Fibroblast of the aortic adventitia (primary cell): ENCODE measurements around the gene MGARP. TPM values are rescaled to one million over a fixed set of nuclear protein-coding genes. Genes with fewer than 3 reads are reported as not detected.

Experiments used
- DNase-seq: peaks from one replicate; pipeline ENCODE4 v3.0.0-alpha.2; 2010; ENCODE audit warnings: low read depth
- H3K4me3 ChIP-seq: 2 replicates; pipeline ENCODE4 v1.5.1; 2011; ENCODE audit warnings: low read depth, mild to moderate bottlenecking, control low read depth, low read length, moderate library complexity
- total RNA-seq: library from RNA; depleted of rRNA; stranded (reverse); fragments of >200 nt; gene quantifications from 2 replicates; pipeline ENCODE4 v1.2.3, GENCODE V29; 2012; ENCODE audit warnings: low replicate concordance
- TF ChIP-seq, protein P1 (sequence below): IDR thresholded peaks from 2 replicates; pipeline ENCODE4 v1.5.1; 2011; ENCODE audit warnings: mild to moderate bottlenecking, low read length, control low read depth, inconsistent platforms; ENCODE audit not compliant: insufficient read depth

MGARP gene
- total RNA-seq, 1 donor: 17.1 TPM

DNA sequence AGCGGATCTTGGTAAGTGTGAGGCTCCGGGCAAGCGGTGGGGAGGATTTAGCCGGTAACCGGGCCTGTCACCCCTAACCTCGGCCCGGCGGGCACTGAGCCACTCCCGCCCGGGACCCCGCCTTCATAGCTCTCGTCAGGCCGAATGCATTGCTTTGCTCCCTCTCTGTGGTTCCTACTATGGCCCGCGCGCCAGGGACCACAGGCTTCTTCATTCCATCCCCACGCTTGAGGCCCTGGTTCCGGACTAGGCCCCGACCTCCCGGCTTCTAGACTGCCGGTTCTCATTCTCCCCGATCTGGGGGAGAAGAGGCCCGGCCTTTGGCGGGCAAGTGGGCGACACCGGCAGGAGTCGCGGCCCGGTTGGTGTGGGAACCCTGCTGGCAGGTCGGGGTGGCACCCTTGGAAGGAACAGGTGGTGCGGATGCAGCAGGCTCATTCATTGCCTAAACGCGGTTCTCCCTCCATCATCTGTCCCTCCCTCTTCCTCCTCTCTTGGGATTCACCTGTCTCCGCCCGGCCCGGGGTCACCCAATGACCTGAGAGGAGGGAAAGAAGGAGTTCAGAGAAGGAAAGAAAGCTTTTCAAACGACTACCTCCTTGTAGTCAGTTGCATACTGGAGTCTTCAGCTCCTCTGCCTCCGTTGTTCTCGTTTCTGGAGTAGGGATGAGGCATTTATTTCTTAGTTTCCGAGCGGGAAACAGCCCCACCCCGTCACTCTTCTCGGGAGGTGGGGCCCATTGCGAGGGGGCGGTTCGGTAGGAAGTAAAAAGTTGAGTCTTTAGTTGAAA is 22.0 kb upstream of the MGARP start, which contains the start of gene NDUFC1:
Gene NDUFC1, minus strand, starts transcription at position 657 of the 791 bp plus-strand sequence. CDS start 6,679 bp downstream, outside the sequence.
- peak; percentile 45 for DNase-seq
- peak within 1 kb of the TSS; percentile 93 for H3K4me3 ChIP-seq
- TF ChIP-seq, protein P1, sequence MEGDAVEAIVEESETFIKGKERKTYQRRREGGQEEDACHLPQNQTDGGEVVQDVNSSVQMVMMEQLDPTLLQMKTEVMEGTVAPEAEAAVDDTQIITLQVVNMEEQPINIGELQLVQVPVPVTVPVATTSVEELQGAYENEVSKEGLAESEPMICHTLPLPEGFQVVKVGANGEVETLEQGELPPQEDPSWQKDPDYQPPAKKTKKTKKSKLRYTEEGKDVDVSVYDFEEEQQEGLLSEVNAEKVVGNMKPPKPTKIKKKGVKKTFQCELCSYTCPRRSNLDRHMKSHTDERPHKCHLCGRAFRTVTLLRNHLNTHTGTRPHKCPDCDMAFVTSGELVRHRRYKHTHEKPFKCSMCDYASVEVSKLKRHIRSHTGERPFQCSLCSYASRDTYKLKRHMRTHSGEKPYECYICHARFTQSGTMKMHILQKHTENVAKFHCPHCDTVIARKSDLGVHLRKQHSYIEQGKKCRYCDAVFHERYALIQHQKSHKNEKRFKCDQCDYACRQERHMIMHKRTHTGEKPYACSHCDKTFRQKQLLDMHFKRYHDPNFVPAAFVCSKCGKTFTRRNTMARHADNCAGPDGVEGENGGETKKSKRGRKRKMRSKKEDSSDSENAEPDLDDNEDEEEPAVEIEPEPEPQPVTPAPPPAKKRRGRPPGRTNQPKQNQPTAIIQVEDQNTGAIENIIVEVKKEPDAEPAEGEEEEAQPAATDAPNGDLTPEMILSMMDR: peak; percentile 34

DNA sequence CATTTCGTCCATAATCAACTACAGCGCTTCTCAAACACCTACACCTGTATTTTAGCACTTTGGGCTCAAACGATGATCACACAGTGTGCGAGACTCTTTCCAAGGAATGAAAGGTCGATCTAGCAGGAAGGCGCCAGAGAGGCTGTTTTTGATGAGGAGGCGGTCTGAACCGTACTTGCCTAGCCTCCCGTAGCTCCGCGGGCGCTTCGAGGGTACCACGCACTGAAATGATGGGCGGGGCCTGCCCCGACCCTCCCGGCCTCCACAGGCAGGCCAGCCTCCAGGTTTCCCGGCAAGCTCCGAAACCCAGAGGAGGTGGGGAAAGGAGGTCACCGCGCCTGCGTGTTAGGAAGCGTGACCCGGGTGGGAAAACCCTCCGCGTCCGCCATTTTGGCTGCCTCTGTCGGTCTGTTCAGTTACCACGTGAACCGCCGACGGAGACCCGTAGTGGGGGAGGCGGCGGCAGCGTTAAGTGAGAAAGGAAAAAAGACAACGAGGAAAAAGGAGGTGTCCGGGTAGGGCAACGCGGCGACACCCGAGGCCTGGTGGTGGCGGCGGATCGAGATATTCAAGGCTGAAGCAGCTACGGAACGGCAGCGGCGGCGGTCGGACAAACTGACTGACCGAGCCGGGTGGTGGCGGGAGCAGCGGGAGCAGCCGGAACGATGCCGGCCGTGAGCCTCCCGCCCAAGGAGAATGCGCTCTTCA is 21.2 kb upstream of the MGARP start, which contains the start of gene NAA15:
Gene NAA15, plus strand, starts transcription at position 393 of the 708 bp plus-strand sequence. Its CDS starts 273 bp downstream, at position 666.
- DNase-seq: peak; percentile 96
- TF ChIP-seq, protein P1: no peak
- H3K4me3 ChIP-seq: peak within 1 kb of the TSS; percentile 93

DNA sequence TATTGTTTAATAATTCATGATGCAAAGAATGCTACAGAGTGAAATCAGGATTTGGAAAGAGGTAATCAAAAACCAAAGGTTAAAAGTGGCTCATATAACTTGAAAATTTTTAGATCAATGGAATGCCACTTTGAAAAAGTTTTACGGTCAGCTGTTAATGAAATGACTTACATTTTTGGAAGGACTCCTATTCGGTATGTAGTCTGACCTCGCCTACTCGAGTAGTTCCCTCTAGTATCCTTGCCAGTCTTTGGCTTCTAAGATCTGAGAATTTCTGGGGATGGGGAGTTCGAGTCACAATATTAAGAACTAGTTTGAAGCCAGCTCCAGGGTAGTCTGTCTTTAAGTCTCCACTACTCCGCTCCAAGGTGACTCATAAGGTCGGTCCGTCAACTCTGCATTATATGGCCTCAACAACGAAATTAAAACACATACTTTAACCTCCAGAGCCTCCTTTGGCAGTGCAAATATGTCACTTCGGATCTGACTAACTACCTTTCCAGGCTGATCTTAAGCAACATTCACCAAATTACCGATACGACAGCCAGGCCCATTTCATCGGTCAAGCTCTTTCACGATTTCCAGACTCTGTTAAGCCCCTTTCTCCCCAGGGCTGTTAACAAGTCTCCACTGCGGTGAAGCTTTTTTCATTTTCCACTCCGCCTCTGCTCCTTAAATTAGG is 20.5 kb upstream of the MGARP start:
- TF ChIP-seq, protein P1: no peak
- DNase-seq: peak; percentile 63

DNA sequence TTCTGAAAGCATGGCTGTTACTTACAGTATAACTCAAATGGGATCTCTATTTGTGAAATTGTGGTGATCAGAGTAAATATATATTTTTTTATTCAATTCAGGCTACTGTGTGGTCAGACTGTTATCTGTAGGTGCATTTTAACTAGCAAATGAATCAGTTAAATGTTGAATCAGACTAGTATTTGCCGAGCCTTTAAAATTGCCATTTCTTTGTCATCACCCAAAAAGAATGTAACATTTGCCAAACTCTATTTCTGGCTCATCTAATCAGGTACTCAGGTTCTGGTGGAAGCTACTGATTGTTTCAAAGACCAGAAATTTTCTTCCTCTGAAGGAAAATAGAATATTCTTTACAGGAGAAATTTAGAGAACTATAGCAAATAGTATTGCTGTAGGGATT is 19.5 kb upstream of the MGARP start:
- TF ChIP-seq, protein P1: no peak
- peak overlapping the region; percentile 93 for H3K4me3 ChIP-seq
- no peak for DNase-seq

More for the DNA sequence above, 20.5 kb upstream of the MGARP start:
- peak overlapping the region; percentile 93 for H3K4me3 ChIP-seq

DNA sequence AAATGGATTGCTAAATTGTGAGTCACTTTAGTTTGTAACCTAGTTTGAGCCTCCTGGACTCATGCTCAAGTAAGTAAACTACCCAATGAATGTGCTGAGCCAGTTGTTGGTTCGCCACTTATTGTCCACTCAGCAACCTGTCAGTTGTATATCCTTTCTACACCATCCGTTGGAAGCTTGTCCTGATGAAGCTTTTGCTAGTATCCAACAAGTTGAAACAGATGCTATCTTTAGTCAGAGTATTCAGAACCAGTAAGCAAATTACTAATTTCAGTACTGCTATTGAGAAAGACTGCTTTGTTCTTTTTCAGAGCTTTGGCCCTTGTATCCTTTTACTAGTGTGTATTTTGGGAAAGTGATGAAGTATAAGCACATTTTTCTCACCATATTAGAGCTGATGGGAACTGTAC is 17.0 kb upstream of the MGARP start:
- TF ChIP-seq, protein P1: no peak
- no peak for DNase-seq
- no peak overlapping the region for H3K4me3 ChIP-seq

DNA sequence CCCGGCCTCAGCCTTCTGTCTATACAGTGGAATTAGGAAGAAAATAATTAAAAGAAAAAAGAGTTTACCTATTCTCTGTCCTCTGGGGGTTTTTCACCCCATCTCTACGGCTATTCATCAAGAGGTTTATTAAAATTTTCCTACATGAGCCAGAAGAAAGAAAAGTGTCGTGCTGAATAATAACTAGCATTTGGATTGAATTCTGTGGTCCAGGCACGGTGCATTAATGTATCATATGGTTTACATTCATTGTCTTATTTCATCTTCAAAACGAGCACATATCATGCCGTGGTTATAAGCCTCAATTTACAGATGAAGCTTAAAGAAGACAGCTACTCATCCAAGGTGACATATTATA is 15.9 kb upstream of the MGARP start:
- H3K4me3 ChIP-seq: no peak overlapping the region
- TF ChIP-seq, protein P1: no peak
- no peak for DNase-seq
